ENCODE data around the gene ARVCF. TPM values are rescaled to one million over a fixed set of nuclear protein-coding genes. Genes with fewer than 3 reads are reported as not detected.

The ARVCF gene
- total and polyA plus RNA-seq, 9 of the 15 experiments (the other 6 are each of a cell fraction or from before 2014, with no cell fraction given), result 0.03 to 97.4 (median 15.6) TPM

DNA sequence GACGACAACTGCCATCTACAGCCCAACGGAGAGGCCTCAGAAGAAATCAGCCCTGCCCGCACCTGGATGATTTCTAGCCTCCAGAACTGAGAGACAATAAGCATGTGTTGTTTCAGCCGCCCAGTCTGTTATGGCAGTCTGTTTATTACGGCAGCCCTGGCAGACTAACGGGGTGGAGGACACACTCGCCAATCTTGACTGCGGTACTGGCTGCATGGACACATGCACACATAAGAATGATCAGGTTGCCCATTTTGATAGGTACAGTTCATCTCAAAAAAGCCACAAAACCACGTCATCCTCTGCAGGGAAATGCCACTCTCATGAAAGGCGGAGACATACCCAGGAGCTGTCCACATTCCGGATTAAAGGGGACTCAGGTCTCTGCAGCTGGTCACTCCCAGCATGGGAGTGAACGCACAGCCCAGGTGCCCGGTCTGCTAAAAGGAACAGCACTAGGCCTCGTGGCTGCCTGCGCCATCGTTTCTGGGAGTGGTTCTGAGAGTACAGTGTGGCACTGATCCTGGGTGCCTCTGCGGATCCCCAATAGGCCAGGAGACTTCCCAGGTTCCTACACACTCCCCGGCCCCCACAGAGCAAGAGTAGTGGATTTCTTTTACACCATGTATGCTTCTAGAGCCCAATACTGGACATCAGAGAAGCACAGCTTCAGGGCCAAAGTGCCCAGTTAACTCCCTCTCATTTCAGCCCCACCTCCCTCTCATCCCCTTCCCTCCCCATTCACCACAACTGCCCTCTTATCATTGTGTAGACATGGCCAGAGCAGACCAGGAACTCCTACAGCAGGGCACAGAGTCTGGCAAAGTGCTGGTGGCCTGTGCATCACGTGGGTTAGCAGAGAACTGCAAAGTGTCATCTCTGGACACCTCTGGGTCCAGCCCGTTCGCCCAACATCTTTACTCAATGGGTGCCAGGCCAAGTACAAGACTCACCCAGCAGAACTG, 86.8 kb downstream of the ARVCF start:
- CTCF ChIA-PET (ENCODE audit: low intra/inter-chr PET ratio), result no interaction called here
- 83% methylated on average over 21 of the region's 21 CpGs for whole genome bisulfite sequencing (ENCODE audit: insufficient coverage, low coverage, missing lambda C conversion rate)
- TF ChIP-seq ESRRA (IDR thresholded peaks at IDR 0.05; ENCODE audit: borderline replicate concordance, low read depth) (no peak), WHSC1 (IDR thresholded peaks at IDR 0.05; ENCODE audit: low read length) (peak; percentile 22), HNRNPUL1 (IDR thresholded peaks at IDR 0.05; ENCODE audit: low read length) (no peak), BRD9 (IDR thresholded peaks at IDR 0.05; ENCODE audit: low read depth, partially characterized antibody) (no peak), SETDB1 (IDR thresholded peaks at IDR 0.05; ENCODE audit: low read length) (peak; percentile 33), ILF3 (IDR thresholded peaks at IDR 0.05; ENCODE audit: borderline replicate concordance) (no peak), ARID1B (IDR thresholded peaks at IDR 0.05) (no peak), CHCHD3 (CRISPR knock-in tag; IDR thresholded peaks at IDR 0.05) (0 out of 2 replicates have a peak, but pooled peaks have one; percentile 59), ZC3H4 (CRISPR knock-in tag; IDR thresholded peaks at IDR 0.05; ENCODE audit: borderline replicate concordance) (peak; percentile 11; the same call in 1 of the 2 replicates), BDP1 (IDR thresholded peaks at IDR 0.05; ENCODE audit: insufficient read depth, insufficient read length) (no peak), SUPT5H (IDR thresholded peaks at IDR 0.05) (0 out of 2 replicates have a peak, but pooled peaks have one; percentile 13), ZNF583 (CRISPR knock-in tag; IDR thresholded peaks at IDR 0.05) (0 out of 2 replicates have a peak, but pooled peaks have one; percentile 20), ZNF408 (CRISPR knock-in tag; IDR thresholded peaks at IDR 0.05; ENCODE audit: low read depth) (0 out of 2 replicates have a peak, but pooled peaks have one; percentile 34), ZNF124 (CRISPR knock-in tag; IDR thresholded peaks at IDR 0.05) (0 out of 2 replicates have a peak, but pooled peaks have one; percentile 83), CAMTA2 (CRISPR knock-in tag; conservative IDR thresholded peaks at IDR 0.05) (0 out of 2 replicates have a peak, but pooled peaks have one; percentile 29), SMAD4 (CRISPR knock-in tag; conservative IDR thresholded peaks at IDR 0.05) (no peak), EHMT2 (IDR thresholded peaks at IDR 0.05) (no peak)
- TF ChIP-seq, protein P1, sequence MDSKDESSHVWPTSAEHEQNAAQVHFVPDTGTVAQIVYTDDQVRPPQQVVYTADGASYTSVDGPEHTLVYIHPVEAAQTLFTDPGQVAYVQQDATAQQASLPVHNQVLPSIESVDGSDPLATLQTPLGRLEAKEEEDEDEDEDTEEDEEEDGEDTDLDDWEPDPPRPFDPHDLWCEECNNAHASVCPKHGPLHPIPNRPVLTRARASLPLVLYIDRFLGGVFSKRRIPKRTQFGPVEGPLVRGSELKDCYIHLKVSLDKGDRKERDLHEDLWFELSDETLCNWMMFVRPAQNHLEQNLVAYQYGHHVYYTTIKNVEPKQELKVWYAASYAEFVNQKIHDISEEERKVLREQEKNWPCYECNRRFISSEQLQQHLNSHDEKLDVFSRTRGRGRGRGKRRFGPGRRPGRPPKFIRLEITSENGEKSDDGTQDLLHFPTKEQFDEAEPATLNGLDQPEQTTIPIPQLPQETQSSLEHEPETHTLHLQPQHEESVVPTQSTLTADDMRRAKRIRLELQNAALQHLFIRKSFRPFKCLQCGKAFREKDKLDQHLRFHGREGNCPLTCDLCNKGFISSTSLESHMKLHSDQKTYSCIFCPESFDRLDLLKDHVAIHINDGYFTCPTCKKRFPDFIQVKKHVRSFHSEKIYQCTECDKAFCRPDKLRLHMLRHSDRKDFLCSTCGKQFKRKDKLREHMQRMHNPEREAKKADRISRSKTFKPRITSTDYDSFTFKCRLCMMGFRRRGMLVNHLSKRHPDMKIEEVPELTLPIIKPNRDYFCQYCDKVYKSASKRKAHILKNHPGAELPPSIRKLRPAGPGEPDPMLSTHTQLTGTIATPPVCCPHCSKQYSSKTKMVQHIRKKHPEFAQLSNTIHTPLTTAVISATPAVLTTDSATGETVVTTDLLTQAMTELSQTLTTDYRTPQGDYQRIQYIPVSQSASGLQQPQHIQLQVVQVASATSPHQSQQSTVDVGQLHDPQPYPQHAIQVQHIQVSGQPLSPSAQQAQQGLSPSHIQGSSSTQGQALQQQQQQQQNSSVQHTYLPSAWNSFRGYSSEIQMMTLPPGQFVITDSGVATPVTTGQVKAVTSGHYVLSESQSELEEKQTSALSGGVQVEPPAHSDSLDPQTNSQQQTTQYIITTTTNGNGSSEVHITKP (IDR thresholded peaks at IDR 0.05; ENCODE audit: partially characterized antibody), result no peak

More for the DNA sequence above, 86.8 kb downstream of the ARVCF start:
- Histone ChIP-seq H3K27me3 (ENCODE audit: control insufficient read depth in 2 of 2, insufficient read depth in 2 of 2, low read length in 2 of 2) (no peaks in the 10 kb centered on the region), H3K9me1 (ENCODE audit: control insufficient read depth, insufficient read depth, low read length) (peaks cover 8% of the 10 kb centered on the region), H3K4me1 (replicated peaks in 1 of 2; ENCODE audit: control insufficient read depth in 2 of 2, insufficient read depth in 2 of 2, low read length in 2 of 2) (peaks cover 2 to 19% of the 10 kb centered on the region in 2 experiments; a peak in 3 of 5 replicates), H2AFZ (ENCODE audit: low read depth, low read length) (no peak overlapping the region), H3K79me2 (ENCODE audit: control insufficient read depth, insufficient read depth, low read length) (no peaks in the 10 kb centered on the region), H3K36me3 (ENCODE audit: control insufficient read depth, insufficient read depth, low read length) (no peaks in the 10 kb centered on the region), H3K27ac (ENCODE audit: extremely low read depth, low read depth, low read length) (no peak overlapping the region), H3K4me3 (no peak overlapping the region), H3K9me3 (replicated peaks; ENCODE audit: control insufficient read depth, insufficient read depth, low read depth, low read length) (no peaks in the 10 kb centered on the region), H4K20me1 (replicated peaks; ENCODE audit: control insufficient read depth, insufficient read depth, low read length) (peaks cover 4% of the 10 kb centered on the region; the same call in 1 of the 2 replicates), H3K4me2 (ENCODE audit: insufficient read depth, low read length) (no peak overlapping the region), H3K9ac (ENCODE audit: insufficient read depth in 1 of 2, low read depth in 2 of 2, low read length in 2 of 2) (peak overlapping the region in 1 of 2 experiments; percentile 74; a peak in 2 of 4 replicates)
- ATAC-seq (peak; percentile 7; the same call in 2 of the 3 replicates), DNase-seq (ENCODE audit: extremely low read depth in 1 of 4, low spot score in 3 of 4) (no peak), FAIRE-seq (no peak)
- in situ Hi-C loops (cut with MboI), result no loop called here
- POLR2A ChIA-PET, result interaction anchor here (0.6 to 2.0 kb wide), 8 partner anchors 8 to 494 kb away, joined by 3 to 10 read pairs (median 4); partner anchors contain the start of genes COMT and TXNRD2
- no TSS peak for BruUV-seq (replicated peaks)
- intact Hi-C loops (cut with micrococcal nuclease), result no loop called here

Data from K562 (cell line).